K562 (cell line): Measurements from ENCODE around the gene LRFN4. TPM values are rescaled to one million over a fixed set of nuclear protein-coding genes. Genes with fewer than 3 reads are reported as not detected.
A peak's percentile ranks its signal among the peaks of the same experiment; 100 is the strongest.

ENCODE experiments used
- BRD9 ChIP-seq: fragments of 450-650 bp; IDR thresholded peaks from 2 replicates; pipeline ENCODE4 v1.6.1; 2018; ENCODE audit warnings: low read depth; ENCODE audit not compliant: partially characterized antibody
- FOS ChIP-seq: IDR thresholded peaks from 3 replicates; pipeline ENCODE4 v1.6.1; 2011; ENCODE audit not compliant: insufficient read length; ENCODE audit errors: extremely low read depth
- GTF2A2 ChIP-seq: IDR thresholded peaks from 2 replicates; pipeline ENCODE4 v1.6.1; 2016; ENCODE audit warnings: mild to moderate bottlenecking, missing genetic modification characterization, missing compliant biosample characterization
- HCFC1 ChIP-seq: IDR thresholded peaks from 2 replicates; pipeline ENCODE4 v1.6.1; 2012; ENCODE audit warnings: low read depth, low read length, improper control_type of control experiment
- KDM1A ChIP-seq, 2 experiments: fragments of 450-650 bp; IDR thresholded peaks; 2 replicates each; pipeline ENCODE4 v1.6.1; 2016; ENCODE audit warnings: mild to moderate bottlenecking in 2 of 2
- TAF1 ChIP-seq: IDR thresholded peaks from 2 replicates; pipeline ENCODE4 v1.6.1; 2011; ENCODE audit warnings: mild to moderate bottlenecking, low read length, moderate library complexity; ENCODE audit not compliant: insufficient read depth, control insufficient read depth, severe bottlenecking; ENCODE audit errors: extremely low read depth
- ZNF431 ChIP-seq: sonication (generic); formaldehyde crosslinking; IDR thresholded peaks from 2 replicates; pipeline ENCODE4 v1.8.0; 2022; ENCODE audit warnings: mild to moderate bottlenecking, missing genetic modification reagents
- polyA plus RNA-seq, 8 experiments: library from polyadenylated mRNA; depleted of rRNA in 4 of 8; stranded (reverse) in 5 of 8; unstranded in 3 of 8; fragments of >200 nt; fragmentation: Nextera tagmentation in 2 of 8; fragmentation: Illumina TruSeq in 1 of 8; extraction: Ambion mirVana in 2 of 8; extraction: Trizol in 1 of 8; gene quantifications; 2 replicates each; pipeline versions ENCODE4 v1.2.1 to v1.2.3, GENCODE V29; 2011 to 2014; ENCODE audit warnings: inconsistent platforms in 1 of 8, missing spikeins in 1 of 8
- total RNA-seq, 7 experiments: library from RNA; depleted of rRNA in 6 of 7; stranded (reverse); fragments of >200 nt in 6 of 7; fragmentation: Illumina TruSeq in 2 of 7; extraction: Trizol in 2 of 7; gene quantifications; 2 replicates each; pipeline versions ENCODE4 v1.2.1 to v1.2.3, GENCODE V29; 2011 to 2021; ENCODE audit warnings: low replicate concordance in 1 of 7
- TF ChIP-seq, protein P1 (sequence below): fragments of 250-450 bp; sonication (Bioruptor Pico); IDR thresholded peaks from 2 replicates; pipeline ENCODE4 v1.6.1; 2021; ENCODE audit warnings: mild to moderate bottlenecking
- TF ChIP-seq, protein P2 (sequence below), 2 experiments: fragments of 450-650 bp in 1 of 2; sonication (generic) in 1 of 2; formaldehyde crosslinking in 1 of 2; IDR thresholded peaks in 1 of 2; conservative IDR thresholded peaks in 1 of 2; 2 replicates each; pipeline versions ENCODE4 v1.6.1 to v1.8.1; 2016 to 2023; ENCODE audit warnings: mild to moderate bottlenecking in 2 of 2, moderate library complexity in 2 of 2, inconsistent platforms in 1 of 2, missing genetic modification reagents in 1 of 2
- TF ChIP-seq, protein P3 (sequence below): fragments of 250-450 bp; sonication (Bioruptor Pico); IDR thresholded peaks from 2 replicates; pipeline ENCODE4 v1.8.0; 2022; ENCODE audit warnings: inconsistent platforms, mild to moderate bottlenecking, moderate library complexity, borderline replicate concordance
- TF ChIP-seq, protein P4 (sequence below): fragments of 450-650 bp; IDR thresholded peaks from 2 replicates; pipeline ENCODE4 v1.6.1; 2016; ENCODE audit warnings: mild to moderate bottlenecking

LRFN4 gene
- total and polyA plus RNA-seq, 9 of the 15 experiments (the other 6 are each of a cell fraction or from before 2014, with no cell fraction given): 0.10 to 60.1 (median 6.7) TPM

DNA sequence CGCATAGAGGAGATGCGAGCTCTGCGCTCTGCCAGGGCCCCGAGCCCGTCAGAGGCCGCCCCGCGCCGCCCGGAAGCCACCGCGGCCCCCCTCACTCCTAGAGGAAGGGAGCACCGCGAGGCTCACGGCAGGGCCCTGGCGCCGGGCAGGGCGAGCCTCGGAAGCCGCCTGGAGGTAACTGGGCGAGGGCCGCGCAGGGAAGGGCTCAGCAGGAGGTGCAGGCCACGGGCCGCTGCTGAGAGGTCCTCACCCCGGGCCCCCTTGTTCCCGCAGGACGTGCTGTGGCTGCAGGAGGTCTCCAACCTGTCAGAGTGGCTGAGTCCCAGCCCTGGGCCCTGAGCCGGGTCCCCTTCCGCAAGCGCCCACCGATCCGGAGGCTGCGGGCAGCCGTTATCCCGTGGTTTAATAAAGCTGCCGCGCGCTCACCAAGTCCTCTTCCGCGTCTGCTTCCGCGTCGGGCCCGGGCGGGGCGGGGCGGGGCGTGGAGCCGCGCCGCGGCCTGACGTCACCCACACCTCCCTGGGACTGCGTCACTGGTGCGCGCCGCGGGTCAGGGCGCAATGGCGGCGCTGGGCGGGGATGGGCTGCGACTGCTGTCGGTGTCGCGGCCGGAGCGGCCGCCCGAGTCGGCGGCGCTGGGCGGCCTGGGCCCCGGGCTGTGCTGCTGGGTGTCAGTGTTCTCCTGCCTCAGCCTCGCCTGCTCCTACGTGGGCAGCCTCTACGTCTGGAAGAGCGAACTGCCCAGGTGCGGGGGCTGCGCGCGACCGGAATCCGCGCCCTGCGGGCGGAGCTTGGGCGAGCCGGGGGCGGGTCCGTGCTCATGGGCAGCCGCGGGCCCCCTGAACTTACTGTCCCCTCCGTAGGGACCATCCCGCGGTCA lies 13.7 kb upstream of the LRFN4 start, which contains the start of gene RCE1 (continued):
- TF ChIP-seq BRD9 (no peak), TAF1 (peak; percentile 95), FOS (no peak), ZNF431 (CRISPR knock-in tag) (no peak), HCFC1 (peak; percentile 88), GTF2A2 (tag) (no peak), KDM1A (IDR thresholded peaks at IDR 0.05) (no peak)
- TF ChIP-seq, protein P1, sequence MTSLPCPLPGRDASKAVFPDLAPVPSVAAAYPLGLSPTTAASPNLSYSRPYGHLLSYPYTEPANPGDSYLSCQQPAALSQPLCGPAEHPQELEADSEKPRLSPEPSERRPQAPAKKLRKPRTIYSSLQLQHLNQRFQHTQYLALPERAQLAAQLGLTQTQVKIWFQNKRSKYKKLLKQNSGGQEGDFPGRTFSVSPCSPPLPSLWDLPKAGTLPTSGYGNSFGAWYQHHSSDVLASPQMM (CRISPR knock-in tag): no peak
- TF ChIP-seq, protein P2, sequence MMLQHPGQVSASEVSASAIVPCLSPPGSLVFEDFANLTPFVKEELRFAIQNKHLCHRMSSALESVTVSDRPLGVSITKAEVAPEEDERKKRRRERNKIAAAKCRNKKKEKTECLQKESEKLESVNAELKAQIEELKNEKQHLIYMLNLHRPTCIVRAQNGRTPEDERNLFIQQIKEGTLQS (IDR thresholded peaks at IDR 0.05): peak; percentile 39
- TF ChIP-seq, protein P2 (CRISPR knock-in tag; conservative IDR thresholded peaks at IDR 0.05): no peak; the same call in 1 of the 2 replicates
- TF ChIP-seq, protein P3, sequence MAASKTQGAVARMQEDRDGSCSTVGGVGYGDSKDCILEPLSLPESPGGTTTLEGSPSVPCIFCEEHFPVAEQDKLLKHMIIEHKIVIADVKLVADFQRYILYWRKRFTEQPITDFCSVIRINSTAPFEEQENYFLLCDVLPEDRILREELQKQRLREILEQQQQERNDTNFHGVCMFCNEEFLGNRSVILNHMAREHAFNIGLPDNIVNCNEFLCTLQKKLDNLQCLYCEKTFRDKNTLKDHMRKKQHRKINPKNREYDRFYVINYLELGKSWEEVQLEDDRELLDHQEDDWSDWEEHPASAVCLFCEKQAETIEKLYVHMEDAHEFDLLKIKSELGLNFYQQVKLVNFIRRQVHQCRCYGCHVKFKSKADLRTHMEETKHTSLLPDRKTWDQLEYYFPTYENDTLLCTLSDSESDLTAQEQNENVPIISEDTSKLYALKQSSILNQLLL (CRISPR knock-in tag): no peak
- TF ChIP-seq, protein P4, sequence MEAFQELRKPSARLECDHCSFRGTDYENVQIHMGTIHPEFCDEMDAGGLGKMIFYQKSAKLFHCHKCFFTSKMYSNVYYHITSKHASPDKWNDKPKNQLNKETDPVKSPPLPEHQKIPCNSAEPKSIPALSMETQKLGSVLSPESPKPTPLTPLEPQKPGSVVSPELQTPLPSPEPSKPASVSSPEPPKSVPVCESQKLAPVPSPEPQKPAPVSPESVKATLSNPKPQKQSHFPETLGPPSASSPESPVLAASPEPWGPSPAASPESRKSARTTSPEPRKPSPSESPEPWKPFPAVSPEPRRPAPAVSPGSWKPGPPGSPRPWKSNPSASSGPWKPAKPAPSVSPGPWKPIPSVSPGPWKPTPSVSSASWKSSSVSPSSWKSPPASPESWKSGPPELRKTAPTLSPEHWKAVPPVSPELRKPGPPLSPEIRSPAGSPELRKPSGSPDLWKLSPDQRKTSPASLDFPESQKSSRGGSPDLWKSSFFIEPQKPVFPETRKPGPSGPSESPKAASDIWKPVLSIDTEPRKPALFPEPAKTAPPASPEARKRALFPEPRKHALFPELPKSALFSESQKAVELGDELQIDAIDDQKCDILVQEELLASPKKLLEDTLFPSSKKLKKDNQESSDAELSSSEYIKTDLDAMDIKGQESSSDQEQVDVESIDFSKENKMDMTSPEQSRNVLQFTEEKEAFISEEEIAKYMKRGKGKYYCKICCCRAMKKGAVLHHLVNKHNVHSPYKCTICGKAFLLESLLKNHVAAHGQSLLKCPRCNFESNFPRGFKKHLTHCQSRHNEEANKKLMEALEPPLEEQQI: no peak
